Sciatic nerve (tissue), 2 donors: ENCODE data around the gene HIP1R. TPM values are rescaled to one million over a fixed set of nuclear protein-coding genes. Genes with fewer than 3 reads are reported as not detected.

ENCODE experiments used
- ATAC-seq: fragments of 200-7000 bp; cut with Tn5 transposase; one replicate; pipeline ENCODE4 v1.9.1; 2020; ENCODE audit warnings: mild to moderate bottlenecking, moderate library complexity
- DNase-seq: peaks from one replicate; pipeline ENCODE4 v3.0.0-alpha.2; 2020; ENCODE audit warnings: low spot score
- intact Hi-C: fragments of 100-400 bp; cut with DNase I; formaldehyde crosslinking; loops from one replicate; pipeline ENCODE4 v1.14.2; 2022
- total RNA-seq: library from RNA; stranded (reverse); fragmentation: NEBNext Ultra II Directional; extraction: Animal tissue kit (Norgen Biotek cat#: 25700); gene quantifications from one replicate; pipeline ENCODE4 v1.2.1, GENCODE V29; 2021
- donor health status: DM: no; HTN: no; CAD: no.
- donor health status: DM: no; HTN: no; CAD: no.

Gene HIP1R
- total RNA-seq, 1 donor from 2014 or later, result 14.3 TPM

GRCh38 chr12:122845865-122846621 lies 10.8 kb downstream of the HIP1R start:
- ATAC-seq, result no peak
- intact Hi-C loops, result no loop called here

DNA sequence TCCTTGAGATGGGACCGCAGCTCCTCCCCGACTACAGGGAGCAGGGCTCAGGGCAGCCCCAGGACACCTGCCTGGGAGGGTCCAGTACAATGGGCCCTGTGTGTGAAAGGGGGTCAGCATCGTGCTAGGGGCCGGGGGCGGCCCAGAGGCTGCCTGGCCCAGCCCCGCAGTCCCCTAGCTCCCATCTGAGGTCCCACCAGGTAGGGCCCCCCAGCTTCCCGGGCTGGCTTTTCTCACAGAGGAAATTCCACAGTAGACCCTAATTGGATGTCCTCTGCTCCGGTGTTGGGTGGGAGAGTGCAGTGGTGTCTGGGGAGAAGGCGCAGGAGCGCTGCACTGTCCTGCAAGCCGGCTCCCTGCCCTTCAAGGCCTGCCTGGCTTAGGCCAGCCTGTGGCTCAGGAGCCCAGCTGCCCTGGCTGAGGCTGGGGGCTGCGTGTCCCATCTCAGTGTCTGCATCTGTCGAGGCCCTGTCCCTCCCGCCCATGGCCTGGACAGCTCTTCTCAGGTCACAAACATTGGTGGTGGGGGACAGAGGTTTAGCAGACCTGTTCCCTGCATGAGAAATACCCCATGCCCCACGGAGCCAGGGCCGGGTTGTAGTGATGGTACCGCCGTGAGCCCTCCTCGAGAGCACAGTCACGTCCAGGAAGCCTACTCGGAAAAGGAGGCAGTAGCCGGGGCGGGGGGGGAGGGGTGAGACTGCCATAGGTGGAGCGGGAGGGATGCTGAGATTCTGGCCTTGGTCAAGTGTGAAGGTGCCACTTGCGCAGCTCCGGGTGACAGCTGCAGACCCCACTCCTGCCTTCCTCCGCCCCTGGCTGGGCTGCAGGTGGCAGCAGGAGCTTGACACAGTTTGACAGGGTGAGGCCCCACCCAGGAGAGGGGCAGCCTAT lies 11.6 kb downstream of the HIP1R start:
- ATAC-seq (no peak), DNase-seq (no peak)
- intact Hi-C loops, result no loop called here

More at GRCh38 chr12:122845865-122846621, 10.8 kb downstream of the HIP1R start:
- no peak for DNase-seq

DNA sequence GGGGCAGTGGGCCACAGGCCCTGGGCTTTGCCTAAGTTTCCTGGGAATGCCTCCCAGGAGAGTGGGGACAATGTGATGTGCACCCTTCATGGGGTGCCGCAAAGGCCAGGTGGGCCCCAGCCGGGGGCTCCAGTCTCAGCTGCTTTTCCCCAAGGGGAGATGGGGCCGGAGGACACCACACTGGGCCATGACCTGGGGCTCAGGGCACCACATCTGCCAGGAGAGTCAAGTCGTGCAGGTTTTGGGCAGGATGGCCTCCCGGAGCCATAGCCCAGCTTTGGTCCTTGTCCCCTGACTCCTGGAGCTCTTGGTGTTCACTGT lies 12.2 kb downstream of the HIP1R start:
- no peak for ATAC-seq
- intact Hi-C loops, result no loop called here
- no peak for DNase-seq

DNA sequence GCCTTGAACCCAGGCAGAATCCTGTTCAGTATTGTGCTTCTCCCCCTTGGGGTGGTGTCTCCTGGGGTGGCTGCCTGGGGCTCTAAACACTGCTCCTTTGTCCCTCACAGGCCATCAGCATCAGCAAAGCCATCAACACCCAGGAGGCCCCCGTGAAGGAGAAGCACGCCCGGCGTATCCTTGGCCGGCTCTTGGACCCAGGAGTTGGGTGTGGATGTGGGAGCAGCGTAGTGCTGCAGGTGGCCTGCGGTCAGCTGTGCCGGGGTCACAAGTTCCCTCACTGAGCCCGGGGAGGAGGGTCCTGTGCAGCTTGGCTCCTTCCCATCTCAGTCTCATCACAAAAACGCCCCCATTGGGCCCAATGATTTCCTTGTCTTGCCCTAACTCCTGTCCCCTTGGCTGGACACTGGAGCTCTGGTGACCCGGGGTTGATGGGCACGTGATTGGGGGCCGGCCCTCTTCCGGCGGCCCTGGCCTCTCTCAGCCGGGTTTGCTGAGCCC lies 12.7 kb downstream of the HIP1R start:
- ATAC-seq (no peak), DNase-seq (no peak)
- intact Hi-C loops, result no loop called here

GRCh38 chr12:122848471-122849351 lies 13.5 kb downstream of the HIP1R start:
- DNase-seq (no peak), ATAC-seq (no peak)
- intact Hi-C loops, result no loop called here

GRCh38 chr12:122849352-122850047 lies 14.2 kb downstream of the HIP1R start:
- ATAC-seq (no peak), DNase-seq (no peak)
- intact Hi-C loops, result no loop called here

DNA sequence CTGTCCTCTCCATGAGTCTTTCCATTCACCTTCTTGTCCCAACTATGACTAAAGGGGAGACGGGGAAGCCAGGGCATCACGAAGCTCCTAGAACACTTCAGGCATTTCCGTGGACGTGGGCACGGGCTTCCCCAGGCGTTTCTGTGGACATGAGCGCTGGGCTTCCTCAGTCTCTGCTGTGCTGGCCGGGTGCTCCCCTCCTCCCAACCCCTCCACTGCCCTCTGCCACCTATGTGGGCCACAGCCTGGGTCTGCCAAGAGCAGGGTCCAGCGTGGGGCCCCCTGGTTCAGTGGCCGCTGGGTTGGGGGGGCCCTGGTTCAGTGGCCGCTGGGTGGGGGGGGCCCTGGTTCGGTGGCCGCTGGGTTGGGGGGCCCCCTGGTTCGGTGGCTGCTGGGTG lies 14.8 kb downstream of the HIP1R start:
- intact Hi-C loops, result no loop called here
- no peak for ATAC-seq
- DNase-seq, result no peak

DNA sequence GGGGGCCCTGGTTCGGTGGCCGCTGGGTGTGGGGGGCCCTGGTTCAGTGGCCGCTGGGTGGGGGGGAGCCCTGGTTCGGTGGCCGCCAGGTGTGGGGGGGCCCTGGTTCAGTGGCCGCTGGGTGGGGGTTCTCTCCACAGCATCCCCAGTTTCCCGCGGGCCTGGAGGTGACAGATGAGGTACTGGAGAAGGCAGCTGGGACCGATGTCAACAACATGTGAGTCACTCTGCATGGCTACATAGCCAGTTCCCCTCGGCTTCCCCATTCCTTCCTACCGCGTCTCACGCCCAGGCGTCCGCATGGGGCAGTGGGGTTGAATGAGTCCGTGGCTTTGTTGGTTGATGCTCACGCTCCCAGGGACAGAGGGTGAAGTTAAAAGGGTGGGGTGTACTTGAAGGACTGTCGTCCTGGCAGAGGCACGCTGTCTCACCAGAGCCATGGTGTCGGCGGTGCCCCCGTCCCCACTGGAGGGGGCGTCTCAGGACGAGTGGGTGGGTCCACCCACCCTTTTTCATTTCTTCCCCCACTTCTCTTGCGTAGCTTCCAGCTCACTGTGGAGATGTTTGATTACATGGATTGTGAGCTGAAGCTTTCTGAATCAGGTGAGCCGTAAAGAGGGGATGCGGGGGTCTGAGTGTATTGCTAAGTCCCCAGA lies 15.6 kb downstream of the HIP1R start:
- intact Hi-C loops, result no loop called here
- no peak for DNase-seq
- ATAC-seq, result no peak

DNA sequence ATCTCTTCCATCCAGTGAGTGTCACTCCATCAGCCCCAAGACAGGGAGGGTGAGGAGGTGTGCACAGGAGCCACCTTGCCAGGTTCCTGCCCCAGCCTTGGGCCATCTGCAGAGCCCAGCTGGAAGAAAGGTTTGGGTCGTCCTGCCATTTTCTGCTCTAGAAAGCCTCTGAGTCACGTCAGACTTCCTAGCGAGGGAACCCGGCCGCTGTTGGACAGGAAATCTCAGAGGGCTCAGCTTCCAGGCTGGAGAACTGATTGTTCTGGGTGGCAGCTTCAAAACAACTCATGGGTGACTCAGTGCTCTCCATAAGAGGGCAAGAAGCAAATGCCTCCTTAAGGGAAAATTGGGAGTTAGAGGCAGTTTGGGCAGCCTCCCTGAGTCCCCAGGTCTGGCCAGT lies 16.6 kb downstream of the HIP1R start:
- DNase-seq (no peak), ATAC-seq (no peak)
- intact Hi-C loops, result no loop called here

- DNase-seq (no peak), ATAC-seq (peak; percentile 38)
- intact Hi-C loops, result no loop called here
Measured at GRCh38 chr12:122852336-122853275, 17.3 kb downstream of the HIP1R start.

DNA sequence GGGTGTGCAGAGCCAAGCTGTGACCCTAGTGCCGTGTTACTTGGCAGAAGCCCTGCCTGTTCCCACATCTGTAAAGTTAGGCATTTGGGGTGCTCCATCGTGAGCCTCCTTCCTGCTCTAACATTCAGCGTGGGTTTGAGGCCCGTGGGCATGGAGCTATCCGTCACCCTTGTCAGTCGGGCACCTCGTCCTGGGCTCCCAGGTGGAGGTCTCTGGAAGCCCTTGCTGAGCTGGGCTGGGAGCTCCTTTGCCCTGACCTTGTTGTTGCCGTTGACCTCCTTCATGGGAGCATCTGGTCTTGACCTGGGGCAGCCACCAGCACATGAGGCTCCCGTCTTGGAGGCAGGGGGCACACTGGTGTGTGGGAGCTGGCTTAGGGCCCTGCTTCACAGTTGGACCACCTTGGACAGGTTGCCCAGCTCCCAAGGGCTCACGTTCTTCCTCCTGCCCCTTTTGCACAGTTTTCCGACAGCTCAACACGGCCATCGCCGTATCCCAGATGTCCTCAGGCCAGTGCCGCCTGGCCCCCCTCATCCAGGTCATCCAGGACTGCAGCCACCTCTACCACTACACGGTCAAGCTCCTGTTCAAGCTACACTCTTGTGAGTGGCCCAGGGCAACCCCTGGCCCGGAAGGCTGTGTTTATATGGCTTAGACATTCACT lies 18.5 kb downstream of the HIP1R start:
- no peak for ATAC-seq
- intact Hi-C loops, result no loop called here
- no peak for DNase-seq

DNA sequence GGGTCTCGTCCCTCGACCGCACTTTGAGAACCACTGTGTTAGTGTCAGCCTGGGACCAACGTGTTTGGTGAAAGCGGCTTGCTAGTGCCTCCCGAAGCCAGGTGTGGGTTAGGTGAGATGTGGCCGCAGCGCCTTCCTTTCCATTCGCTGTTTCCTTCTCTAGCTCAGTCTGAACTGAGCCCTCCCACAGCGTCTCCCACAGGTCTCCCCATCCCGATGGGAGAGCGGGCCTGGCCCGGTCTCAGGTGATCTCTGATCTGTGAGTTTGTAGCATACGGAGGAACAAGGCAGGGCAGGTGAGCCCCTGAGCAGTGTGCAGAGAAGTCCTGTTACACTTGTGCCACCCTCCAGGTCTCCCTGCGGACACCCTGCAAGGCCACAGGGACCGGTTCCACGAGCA lies 19.3 kb downstream of the HIP1R start:
- ATAC-seq (no peak), DNase-seq (no peak)
- intact Hi-C loops, result no loop called here

DNA sequence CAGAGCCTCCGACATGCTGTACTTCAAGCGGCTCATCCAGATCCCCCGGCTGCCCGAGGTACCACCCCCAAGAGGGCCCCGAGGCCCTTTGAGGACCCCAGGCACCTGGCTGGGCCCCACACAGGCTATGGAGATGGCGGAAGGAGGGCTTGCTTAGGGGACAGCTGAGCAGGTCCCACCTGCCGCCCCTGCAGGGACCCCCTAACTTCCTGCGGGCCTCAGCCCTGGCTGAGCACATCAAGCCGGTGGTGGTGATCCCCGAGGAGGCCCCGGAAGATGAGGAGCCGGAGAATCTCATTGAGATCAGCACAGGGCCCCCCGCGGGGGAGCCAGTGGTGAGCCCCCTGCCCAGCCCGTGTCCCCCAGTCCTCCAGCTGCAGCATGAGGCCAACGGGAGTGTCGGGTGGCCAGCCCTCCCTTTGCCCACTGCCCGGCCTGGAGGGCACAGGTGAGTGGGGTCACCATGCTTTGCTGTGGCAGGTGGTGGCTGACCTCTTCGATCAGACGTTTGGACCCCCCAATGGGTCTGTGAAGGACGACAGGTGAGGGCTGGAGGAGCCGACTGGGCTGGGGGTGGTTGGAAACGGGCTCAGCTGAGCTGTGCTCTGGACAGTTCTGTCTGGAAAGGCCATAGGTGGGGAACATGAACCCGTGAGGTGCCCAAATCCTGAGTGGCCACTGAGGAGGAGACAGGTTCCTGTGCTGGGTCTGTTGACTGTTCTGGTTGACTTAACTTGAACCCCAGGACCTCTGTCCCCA lies 20.0 kb downstream of the HIP1R start:
- intact Hi-C loops, result loop anchor here (5.0 kb wide), 1 partner anchor 97 kb away; no protein-coding TSS in a partner anchor
- DNase-seq, result no peak
- no peak for ATAC-seq

GRCh38 chr12:122855928-122856831 lies 20.9 kb downstream of the HIP1R start:
- intact Hi-C loops, result loop anchor here (5.0 kb wide), 1 partner anchor 96 kb away; no protein-coding TSS in a partner anchor
- DNase-seq (no peak), ATAC-seq (no peak)
